ENCODE measurements around the gene CREB5. TPM values are rescaled to one million over a fixed set of nuclear protein-coding genes. Genes with fewer than 3 reads are reported as not detected.
A peak's percentile ranks its signal among the peaks of the same experiment; 100 is the strongest.

The CREB5 gene
- total and polyA plus RNA-seq, 2 donors from 2014 or later: 3.4 to 27.2 TPM

DNA sequence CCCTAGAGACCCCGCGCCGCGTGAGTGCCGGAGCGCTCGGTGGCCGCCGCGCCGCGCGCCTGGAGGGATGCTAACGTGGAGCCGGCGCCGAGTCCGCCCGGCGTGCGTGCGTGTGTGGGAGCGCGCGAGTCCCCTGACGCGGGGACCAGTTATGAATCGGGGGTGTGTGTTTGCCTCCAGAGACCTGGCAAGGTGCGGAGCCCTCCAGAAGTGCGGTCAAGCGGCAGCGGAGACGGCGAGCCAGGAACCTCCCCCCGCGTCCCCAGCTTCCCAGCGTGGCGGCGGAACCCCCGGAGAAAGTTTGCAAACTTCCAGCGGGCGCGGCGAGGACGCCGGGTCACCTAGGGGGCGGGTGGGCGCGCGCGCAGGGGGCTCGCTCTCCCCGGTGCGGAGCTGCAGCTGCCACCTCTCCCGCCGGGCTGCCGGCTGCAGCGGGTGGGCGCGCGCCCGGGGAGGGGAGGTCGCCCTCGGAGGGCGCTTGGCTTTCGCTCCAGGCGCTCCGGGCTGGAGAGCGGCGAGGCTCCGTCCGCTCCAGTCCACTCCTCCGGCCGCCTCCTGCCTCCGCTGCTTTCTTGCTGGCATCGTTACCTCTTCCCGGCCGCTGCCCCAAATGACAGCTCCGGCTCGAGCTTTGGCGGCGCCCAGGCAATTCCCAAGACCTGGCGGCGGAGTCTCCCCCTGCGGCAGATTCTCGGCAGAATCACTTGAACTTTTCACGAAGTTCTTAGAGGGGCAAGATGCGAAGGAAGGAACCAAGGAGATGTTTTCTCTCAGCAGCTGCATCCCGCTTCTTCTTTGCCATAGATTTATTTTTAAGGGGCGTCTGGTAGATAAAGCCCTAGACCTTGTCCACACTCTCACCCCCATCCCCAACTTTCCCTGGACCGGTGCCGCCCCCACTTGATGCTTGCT is 2.3 kb upstream of the CREB5 start:
- peak overlapping the region; percentile 35 to 67 (median 62) for H3K9ac ChIP-seq (ENCODE audit: low read length in 3 of 3)
- H3K36me3 ChIP-seq (ENCODE audit: control insufficient read depth in 2 of 3, insufficient read depth in 3 of 3, low read length in 3 of 3): no peaks in the 10 kb centered on the region
- peaks cover 10% of the 10 kb centered on the region for H3K27me3 ChIP-seq (ENCODE audit: control insufficient read depth, insufficient read depth, low read length)
- TF ChIP-seq, protein P1, sequence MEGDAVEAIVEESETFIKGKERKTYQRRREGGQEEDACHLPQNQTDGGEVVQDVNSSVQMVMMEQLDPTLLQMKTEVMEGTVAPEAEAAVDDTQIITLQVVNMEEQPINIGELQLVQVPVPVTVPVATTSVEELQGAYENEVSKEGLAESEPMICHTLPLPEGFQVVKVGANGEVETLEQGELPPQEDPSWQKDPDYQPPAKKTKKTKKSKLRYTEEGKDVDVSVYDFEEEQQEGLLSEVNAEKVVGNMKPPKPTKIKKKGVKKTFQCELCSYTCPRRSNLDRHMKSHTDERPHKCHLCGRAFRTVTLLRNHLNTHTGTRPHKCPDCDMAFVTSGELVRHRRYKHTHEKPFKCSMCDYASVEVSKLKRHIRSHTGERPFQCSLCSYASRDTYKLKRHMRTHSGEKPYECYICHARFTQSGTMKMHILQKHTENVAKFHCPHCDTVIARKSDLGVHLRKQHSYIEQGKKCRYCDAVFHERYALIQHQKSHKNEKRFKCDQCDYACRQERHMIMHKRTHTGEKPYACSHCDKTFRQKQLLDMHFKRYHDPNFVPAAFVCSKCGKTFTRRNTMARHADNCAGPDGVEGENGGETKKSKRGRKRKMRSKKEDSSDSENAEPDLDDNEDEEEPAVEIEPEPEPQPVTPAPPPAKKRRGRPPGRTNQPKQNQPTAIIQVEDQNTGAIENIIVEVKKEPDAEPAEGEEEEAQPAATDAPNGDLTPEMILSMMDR (IDR thresholded peaks at IDR 0.05; ENCODE audit: borderline replicate concordance, extremely low read depth, insufficient read depth): no peak
- H3K27ac ChIP-seq (ENCODE audit: low read depth in 2 of 2, low read length in 2 of 2): no peak overlapping the region
- intact Hi-C loops (cut with DNase I): no loop called here
- no peaks in the 10 kb centered on the region for H3K9me3 ChIP-seq (ENCODE audit: control insufficient read depth in 2 of 3, insufficient read depth in 1 of 3, low read length in 3 of 3)
- H3K4me3 ChIP-seq (ENCODE audit: low read length in 3 of 3): peak overlapping the region; percentile 53 to 73 (median 72)
- FAIRE-seq: no peak
- peaks cover 2 to 3% (median 2%) of the 10 kb centered on the region in 3 donors for H3K4me1 ChIP-seq (ENCODE audit: control insufficient read depth in 2 of 3, insufficient read depth in 2 of 3, low read depth in 1 of 3, low read length in 3 of 3)
- DNase-seq: peak; percentile 73 to 83 (median 75)

- H3K27me3 ChIP-seq (ENCODE audit: control insufficient read depth, insufficient read depth, low read length): peaks cover 10% of the 10 kb centered on the region
- TF ChIP-seq, protein P1 (IDR thresholded peaks at IDR 0.05; ENCODE audit: borderline replicate concordance, extremely low read depth, insufficient read depth): no peak
- H3K27ac ChIP-seq (ENCODE audit: low read depth in 2 of 2, low read length in 2 of 2): no peak overlapping the region
- peak overlapping the region; percentile 13 to 53 (median 31) for H3K4me3 ChIP-seq (ENCODE audit: low read length in 3 of 3)
- peaks cover 2 to 3% (median 2%) of the 10 kb centered on the region in 3 donors for H3K4me1 ChIP-seq (ENCODE audit: control insufficient read depth in 2 of 3, insufficient read depth in 2 of 3, low read depth in 1 of 3, low read length in 3 of 3)
- no peaks in the 10 kb centered on the region for H3K36me3 ChIP-seq (ENCODE audit: control insufficient read depth in 2 of 3, insufficient read depth in 3 of 3, low read length in 3 of 3)
- intact Hi-C loops (cut with DNase I): no loop called here
- no peaks in the 10 kb centered on the region for H3K9me3 ChIP-seq (ENCODE audit: control insufficient read depth in 2 of 3, insufficient read depth in 1 of 3, low read length in 3 of 3)
- peak overlapping the region in 2 of 3 donors; percentile 35 to 62 for H3K9ac ChIP-seq (ENCODE audit: low read length in 3 of 3)
- FAIRE-seq (no peak), DNase-seq (peak; percentile 54 to 77 (median 71))
Measured at GRCh38 chr7:28410628-28411531, 1.4 kb upstream of the CREB5 start.

DNA sequence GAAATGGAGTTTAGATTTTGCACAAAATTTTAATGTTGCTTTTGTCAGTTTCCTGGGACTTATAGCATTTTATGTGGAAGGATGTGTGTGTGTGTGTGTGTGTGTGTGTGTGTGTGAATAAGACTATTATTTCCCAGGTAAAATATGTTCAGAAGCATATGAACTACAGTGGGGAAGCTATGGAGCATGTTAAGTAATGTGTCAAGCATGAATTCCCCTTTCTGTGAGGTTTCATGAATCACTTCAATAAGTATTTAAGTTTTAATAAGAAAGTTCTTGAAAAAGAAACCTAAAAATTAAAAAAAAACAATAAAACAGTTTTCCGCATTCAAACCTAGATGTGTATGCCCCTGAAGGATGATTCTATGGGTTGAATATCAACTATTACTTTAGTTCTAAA is 693 bp downstream of the CREB5 start:
- Histone ChIP-seq H3K27me3 (ENCODE audit: control insufficient read depth, insufficient read depth, low read length) (peaks cover 10% of the 10 kb centered on the region), H3K4me1 (ENCODE audit: control insufficient read depth in 2 of 3, insufficient read depth in 2 of 3, low read depth in 1 of 3, low read length in 3 of 3) (peaks cover 2 to 3% (median 2%) of the 10 kb centered on the region in 3 donors), H3K9ac (ENCODE audit: low read length in 3 of 3) (no peak overlapping the region), H3K9me3 (ENCODE audit: control insufficient read depth in 2 of 3, insufficient read depth in 1 of 3, low read length in 3 of 3) (no peaks in the 10 kb centered on the region), H3K27ac (ENCODE audit: low read depth in 2 of 2, low read length in 2 of 2) (no peak overlapping the region), H3K36me3 (ENCODE audit: control insufficient read depth in 2 of 3, insufficient read depth in 3 of 3, low read length in 3 of 3) (no peaks in the 10 kb centered on the region), H3K4me3 (ENCODE audit: low read length in 3 of 3) (no peak overlapping the region)
- FAIRE-seq: no peak
- DNase-seq: no peak
- TF ChIP-seq, protein P1 (IDR thresholded peaks at IDR 0.05; ENCODE audit: borderline replicate concordance, extremely low read depth, insufficient read depth): no peak
- intact Hi-C loops (cut with DNase I): no loop called here
